ENCODE data around the gene GJA1. TPM values are rescaled to one million over a fixed set of nuclear protein-coding genes. Genes with fewer than 3 reads are reported as not detected.

GJA1 gene
- total RNA-seq, 1 donor from 2014 or later: 363 TPM

DNA sequence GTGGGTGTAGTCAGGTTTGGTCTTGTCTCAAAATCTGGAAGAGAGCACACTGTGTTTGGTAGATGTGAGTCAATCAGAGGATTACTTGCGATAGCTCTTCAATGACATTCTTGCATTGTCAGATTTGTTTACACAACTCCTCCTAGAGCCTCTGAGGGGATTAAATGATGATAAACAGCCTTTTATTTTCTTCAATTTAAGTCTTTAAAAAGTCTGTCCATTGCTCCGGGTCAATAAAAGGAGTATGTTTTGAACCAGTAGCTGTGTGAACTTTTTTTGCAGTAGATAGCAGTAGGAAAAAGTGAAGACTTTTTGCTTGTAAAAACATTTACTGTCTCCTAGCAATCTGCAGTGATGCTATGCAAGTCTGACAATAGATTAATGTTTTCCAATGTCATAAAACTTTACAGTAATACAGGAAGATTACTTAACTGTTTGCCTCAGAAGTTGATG, 49.9 kb downstream of the GJA1 start:
- no peak for DNase-seq (ENCODE audit: low spot score)
- Mint-ChIP-seq H3K4me1 (ENCODE audit: unreplicated experiment) (peaks cover 3% of the 10 kb centered on the region), H3K27me3 (ENCODE audit: unreplicated experiment) (no peaks in the 10 kb centered on the region), H3K27ac (ENCODE audit: unreplicated experiment) (no peak overlapping the region), H3K36me3 (ENCODE audit: low read depth, unreplicated experiment) (no peaks in the 10 kb centered on the region), H3K9me3 (ENCODE audit: unreplicated experiment) (no peaks in the 10 kb centered on the region), H3K4me3 (ENCODE audit: unreplicated experiment) (no peak overlapping the region)
- TF ChIP-seq, protein P1, sequence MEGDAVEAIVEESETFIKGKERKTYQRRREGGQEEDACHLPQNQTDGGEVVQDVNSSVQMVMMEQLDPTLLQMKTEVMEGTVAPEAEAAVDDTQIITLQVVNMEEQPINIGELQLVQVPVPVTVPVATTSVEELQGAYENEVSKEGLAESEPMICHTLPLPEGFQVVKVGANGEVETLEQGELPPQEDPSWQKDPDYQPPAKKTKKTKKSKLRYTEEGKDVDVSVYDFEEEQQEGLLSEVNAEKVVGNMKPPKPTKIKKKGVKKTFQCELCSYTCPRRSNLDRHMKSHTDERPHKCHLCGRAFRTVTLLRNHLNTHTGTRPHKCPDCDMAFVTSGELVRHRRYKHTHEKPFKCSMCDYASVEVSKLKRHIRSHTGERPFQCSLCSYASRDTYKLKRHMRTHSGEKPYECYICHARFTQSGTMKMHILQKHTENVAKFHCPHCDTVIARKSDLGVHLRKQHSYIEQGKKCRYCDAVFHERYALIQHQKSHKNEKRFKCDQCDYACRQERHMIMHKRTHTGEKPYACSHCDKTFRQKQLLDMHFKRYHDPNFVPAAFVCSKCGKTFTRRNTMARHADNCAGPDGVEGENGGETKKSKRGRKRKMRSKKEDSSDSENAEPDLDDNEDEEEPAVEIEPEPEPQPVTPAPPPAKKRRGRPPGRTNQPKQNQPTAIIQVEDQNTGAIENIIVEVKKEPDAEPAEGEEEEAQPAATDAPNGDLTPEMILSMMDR (IDR thresholded peaks at IDR 0.05; ENCODE audit: unreplicated experiment): no peak

DNA sequence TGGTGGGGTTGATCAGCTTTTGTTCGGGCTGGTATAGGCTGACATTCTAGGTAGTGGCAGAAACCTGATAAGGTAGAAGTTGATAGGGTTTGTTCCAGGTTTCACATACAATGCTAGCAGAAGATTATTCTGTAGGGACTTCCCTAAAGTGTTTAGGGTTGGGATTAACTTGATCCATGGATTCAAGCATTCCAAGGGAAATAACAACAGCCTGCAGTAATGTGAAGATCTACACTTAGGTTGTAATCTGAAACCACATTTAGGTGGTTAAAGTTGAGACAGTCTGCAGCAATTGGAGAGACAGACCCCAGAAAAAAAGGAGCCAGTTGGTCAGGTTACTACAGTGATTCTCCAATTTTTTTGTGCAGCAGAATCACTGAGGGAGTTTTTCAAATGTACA, 56.1 kb downstream of the GJA1 start:
- DNase-seq (ENCODE audit: low spot score): no peak
- TF ChIP-seq, protein P1 (IDR thresholded peaks at IDR 0.05; ENCODE audit: unreplicated experiment): no peak
- Mint-ChIP-seq H3K9me3 (ENCODE audit: unreplicated experiment) (no peaks in the 10 kb centered on the region), H3K27me3 (ENCODE audit: unreplicated experiment) (no peaks in the 10 kb centered on the region), H3K36me3 (ENCODE audit: low read depth, unreplicated experiment) (no peaks in the 10 kb centered on the region), H3K27ac (ENCODE audit: unreplicated experiment) (no peak overlapping the region), H3K4me1 (ENCODE audit: unreplicated experiment) (peaks cover 6% of the 10 kb centered on the region), H3K4me3 (ENCODE audit: unreplicated experiment) (no peak overlapping the region)

DNA sequence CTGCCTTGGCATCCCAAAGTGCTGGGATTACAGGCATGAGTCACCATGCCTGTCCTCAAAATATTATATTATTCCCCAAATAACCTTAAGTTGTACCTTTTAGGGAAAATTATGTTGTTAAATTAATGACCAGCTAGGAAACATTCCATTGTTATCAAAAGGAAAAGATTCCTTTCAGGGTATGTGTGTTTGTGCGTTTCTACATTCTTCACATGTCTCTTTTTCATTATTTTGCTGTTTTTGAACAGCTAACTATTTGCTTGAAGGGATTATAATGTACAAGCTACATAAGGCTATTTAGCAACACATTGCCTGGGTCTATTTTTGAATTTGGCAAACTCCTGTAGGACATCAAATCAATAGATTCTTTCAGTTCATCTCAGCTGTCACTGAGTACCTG, 57.1 kb downstream of the GJA1 start:
- TF ChIP-seq, protein P1 (IDR thresholded peaks at IDR 0.05; ENCODE audit: unreplicated experiment): no peak
- H3K27me3 Mint-ChIP-seq (ENCODE audit: unreplicated experiment): no peaks in the 10 kb centered on the region
- H3K27ac Mint-ChIP-seq (ENCODE audit: unreplicated experiment): no peak overlapping the region
- H3K4me3 Mint-ChIP-seq (ENCODE audit: unreplicated experiment): no peak overlapping the region
- H3K4me1 Mint-ChIP-seq (ENCODE audit: unreplicated experiment): peaks cover 6% of the 10 kb centered on the region
- H3K36me3 Mint-ChIP-seq (ENCODE audit: low read depth, unreplicated experiment): no peaks in the 10 kb centered on the region
- DNase-seq (ENCODE audit: low spot score): no peak
- H3K9me3 Mint-ChIP-seq (ENCODE audit: unreplicated experiment): no peaks in the 10 kb centered on the region

DNA sequence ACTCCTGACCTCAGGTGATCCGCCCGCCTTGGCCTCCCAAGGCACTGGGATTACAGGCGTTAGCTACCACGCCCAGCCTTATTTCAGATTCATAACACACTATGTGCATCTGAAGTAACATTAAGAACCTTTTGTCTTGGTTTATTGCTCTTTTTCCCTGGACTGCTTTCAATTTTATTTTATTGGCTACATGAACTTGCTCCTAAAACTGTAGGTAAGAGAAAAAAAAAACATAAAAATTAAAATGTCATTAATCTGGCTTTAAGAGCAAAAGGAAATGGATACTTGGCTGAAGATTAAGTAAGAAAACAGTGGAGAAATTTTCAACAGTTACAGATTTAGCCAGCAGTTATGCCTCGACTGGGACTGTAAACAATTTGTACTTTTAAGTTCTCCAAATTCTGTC, 62.5 kb downstream of the GJA1 start:
- no peak overlapping the region for H3K27ac Mint-ChIP-seq (ENCODE audit: unreplicated experiment)
- TF ChIP-seq, protein P1 (IDR thresholded peaks at IDR 0.05; ENCODE audit: unreplicated experiment): no peak
- H3K36me3 Mint-ChIP-seq (ENCODE audit: low read depth, unreplicated experiment): no peaks in the 10 kb centered on the region
- H3K4me3 Mint-ChIP-seq (ENCODE audit: unreplicated experiment): no peak overlapping the region
- no peaks in the 10 kb centered on the region for H3K9me3 Mint-ChIP-seq (ENCODE audit: unreplicated experiment)
- H3K4me1 Mint-ChIP-seq (ENCODE audit: unreplicated experiment): no peaks in the 10 kb centered on the region
- no peak for DNase-seq (ENCODE audit: low spot score)
- no peaks in the 10 kb centered on the region for H3K27me3 Mint-ChIP-seq (ENCODE audit: unreplicated experiment)

DNA sequence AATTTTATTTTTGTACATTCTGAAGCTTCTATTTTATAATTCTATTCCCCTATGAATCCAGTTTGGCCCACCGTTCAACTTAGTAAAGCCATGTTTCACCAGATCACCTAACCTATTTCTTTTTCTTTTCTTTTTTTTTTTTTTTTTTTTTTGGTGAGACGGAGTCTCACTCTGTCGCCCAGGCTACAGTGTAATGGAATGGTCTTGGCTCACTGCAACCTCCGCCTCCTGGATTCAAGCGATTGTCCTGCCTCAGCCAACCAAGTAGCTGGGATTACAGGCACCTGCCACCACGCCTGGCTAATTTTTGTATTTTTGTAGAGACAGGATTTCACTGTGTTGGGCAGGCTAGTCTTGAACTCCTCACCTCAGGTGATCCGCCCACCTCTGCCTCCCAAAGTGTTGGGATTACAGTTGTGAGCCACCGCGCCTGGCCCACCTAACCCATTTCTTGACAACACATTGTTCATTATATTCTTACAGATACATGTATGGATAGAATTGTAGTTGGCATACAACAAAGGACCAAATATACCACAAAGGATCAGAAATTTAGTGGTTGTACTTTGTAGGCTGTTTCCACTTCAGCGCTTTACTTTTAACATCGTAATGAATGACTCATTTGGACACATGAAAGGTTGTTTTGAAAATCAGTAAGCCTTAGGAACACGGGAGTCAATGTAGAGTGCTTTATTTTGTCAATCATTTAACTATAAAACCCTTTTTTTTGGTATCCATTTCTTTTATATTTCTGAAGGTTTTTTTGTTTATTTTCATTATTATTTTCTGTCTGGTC, 63.2 kb downstream of the GJA1 start:
- Mint-ChIP-seq H3K4me3 (ENCODE audit: unreplicated experiment) (no peak overlapping the region), H3K4me1 (ENCODE audit: unreplicated experiment) (no peaks in the 10 kb centered on the region), H3K9me3 (ENCODE audit: unreplicated experiment) (no peaks in the 10 kb centered on the region), H3K36me3 (ENCODE audit: low read depth, unreplicated experiment) (no peaks in the 10 kb centered on the region), H3K27ac (ENCODE audit: unreplicated experiment) (no peak overlapping the region), H3K27me3 (ENCODE audit: unreplicated experiment) (no peaks in the 10 kb centered on the region)
- DNase-seq (ENCODE audit: low spot score): no peak
- TF ChIP-seq, protein P1 (IDR thresholded peaks at IDR 0.05; ENCODE audit: unreplicated experiment): no peak
